ENCODE data around the gene CDRT4. TPM values are rescaled to one million over a fixed set of nuclear protein-coding genes. Genes with fewer than 3 reads are reported as not detected.

CDRT4 gene
- total RNA-seq, 3 donors from 2014 or later (not counting 1 experiment from before 2014, with no cell fraction given) = 5.5 to 14.0 (median 11.8) TPM

GRCh38 chr17:15411384-15412198 is 55.8 kb downstream of the CDRT4 start:
- Histone ChIP-seq H3K4me1 (ENCODE audit: control insufficient read depth, insufficient read depth, low read length) (no peaks in the 10 kb centered on the region), H3K27me3 (ENCODE audit: control insufficient read depth, insufficient read depth, low read length) (no peaks in the 10 kb centered on the region), H3K36me3 (ENCODE audit: control insufficient read depth, insufficient read depth, low read length) (no peaks in the 10 kb centered on the region), H3K9me3 (ENCODE audit: control insufficient read depth, insufficient read depth, low read length) (no peaks in the 10 kb centered on the region), H3K27ac (ENCODE audit: low read length) (no peak overlapping the region), H3K4me3 (ENCODE audit: low read length) (no peak overlapping the region)
- peaks cover 0 to 3% of the 10 kb centered on the region in 2 donors for H3K27me3 Mint-ChIP-seq (ENCODE audit: low read depth in 2 of 2)
- no peaks in the 10 kb centered on the region for H3K9me3 Mint-ChIP-seq
- WGBS (ENCODE audit: insufficient coverage) = 40% methylated on average over 6 of the region's 7 CpGs
- H3K36me3 Mint-ChIP-seq = no peaks in the 10 kb centered on the region
- H3K4me1 Mint-ChIP-seq = peaks cover 0 to 6% of the 10 kb centered on the region in 2 donors
- ATAC-seq (no peak), DNase-seq (no peak)
- no peak overlapping the region for H3K4me3 Mint-ChIP-seq
- intact Hi-C loops (cut with micrococcal nuclease) = no loop called here
- no peak overlapping the region for H3K27ac Mint-ChIP-seq
- no peak for TF ChIP-seq CTCF (IDR thresholded peaks at IDR 0.05)

GRCh38 chr17:15409721-15410250 is 57.6 kb downstream of the CDRT4 start:
- H3K9me3 ChIP-seq (ENCODE audit: control insufficient read depth, insufficient read depth, low read length) = no peaks in the 10 kb centered on the region
- H3K36me3 ChIP-seq (ENCODE audit: control insufficient read depth, insufficient read depth, low read length) = no peaks in the 10 kb centered on the region
- Mint-ChIP-seq H3K27ac (no peak overlapping the region), H3K9me3 (no peaks in the 10 kb centered on the region), H3K36me3 (no peaks in the 10 kb centered on the region), H3K27me3 (ENCODE audit: low read depth in 2 of 2) (peaks cover 0 to 3% of the 10 kb centered on the region in 2 donors), H3K4me1 (peaks cover 0 to 6% of the 10 kb centered on the region in 2 donors), H3K4me3 (no peak overlapping the region)
- ATAC-seq (no peak), DNase-seq (no peak)
- H3K27ac ChIP-seq (ENCODE audit: low read length) = no peak overlapping the region
- H3K4me1 ChIP-seq (ENCODE audit: control insufficient read depth, insufficient read depth, low read length) = no peaks in the 10 kb centered on the region
- intact Hi-C loops (cut with micrococcal nuclease) = no loop called here
- H3K27me3 ChIP-seq (ENCODE audit: control insufficient read depth, insufficient read depth, low read length) = no peaks in the 10 kb centered on the region
- WGBS (ENCODE audit: insufficient coverage) = 96% methylated on average over 14 of the region's 14 CpGs
- H3K4me3 ChIP-seq (ENCODE audit: low read length) = no peak overlapping the region
- no peak for TF ChIP-seq CTCF (IDR thresholded peaks at IDR 0.05)

GRCh38 chr17:15408803-15409202 is 58.6 kb downstream of the CDRT4 start:
- Mint-ChIP-seq H3K4me1 (peaks cover 0 to 6% of the 10 kb centered on the region in 2 donors), H3K9me3 (no peaks in the 10 kb centered on the region), H3K4me3 (no peak overlapping the region), H3K27ac (no peak overlapping the region), H3K36me3 (no peaks in the 10 kb centered on the region), H3K27me3 (ENCODE audit: low read depth in 2 of 2) (peaks cover 2 to 3% of the 10 kb centered on the region in 2 donors)
- DNase-seq (no peak), ATAC-seq (no peak)
- H3K4me3 ChIP-seq (ENCODE audit: low read length) = no peak overlapping the region
- no peaks in the 10 kb centered on the region for H3K36me3 ChIP-seq (ENCODE audit: control insufficient read depth, insufficient read depth, low read length)
- H3K9me3 ChIP-seq (ENCODE audit: control insufficient read depth, insufficient read depth, low read length) = no peaks in the 10 kb centered on the region
- WGBS (ENCODE audit: insufficient coverage) = 94% methylated on average over 3 of the region's 3 CpGs
- H3K27me3 ChIP-seq (ENCODE audit: control insufficient read depth, insufficient read depth, low read length) = no peaks in the 10 kb centered on the region
- TF ChIP-seq CTCF (IDR thresholded peaks at IDR 0.05) = no peak
- H3K27ac ChIP-seq (ENCODE audit: low read length) = no peak overlapping the region
- no peaks in the 10 kb centered on the region for H3K4me1 ChIP-seq (ENCODE audit: control insufficient read depth, insufficient read depth, low read length)
- intact Hi-C loops (cut with micrococcal nuclease) = no loop called here
